GM21515 (cell line): ENCODE measurements around the gene NKD1.

Experiments
- ATAC-seq: cut with Tn5 transposase; IDR thresholded peaks from one replicate; pipeline ENCODE4 v1.9.1; 2021; ENCODE audit not compliant: unreplicated experiment

Gene NKD1

DNA sequence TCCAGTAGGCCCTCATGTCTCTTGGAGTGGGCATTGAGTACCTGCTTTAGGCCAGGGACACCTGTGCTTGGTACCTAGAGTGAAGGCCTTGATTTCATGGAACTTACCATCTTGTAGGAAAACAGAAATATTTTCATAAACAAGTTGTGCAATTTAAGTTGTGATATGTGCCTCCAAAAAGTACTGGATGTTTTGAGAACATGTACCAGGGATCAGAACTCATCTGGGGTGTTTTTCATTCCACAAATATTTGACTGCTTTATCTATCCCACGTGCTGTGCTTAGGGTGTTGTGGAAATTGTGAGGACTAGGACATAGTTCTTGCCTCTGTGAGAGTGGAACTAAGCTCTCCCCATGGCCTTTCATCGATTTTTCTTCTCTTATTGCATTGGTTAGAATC is 8.8 kb downstream of the NKD1 start:
- no peak for ATAC-seq

DNA sequence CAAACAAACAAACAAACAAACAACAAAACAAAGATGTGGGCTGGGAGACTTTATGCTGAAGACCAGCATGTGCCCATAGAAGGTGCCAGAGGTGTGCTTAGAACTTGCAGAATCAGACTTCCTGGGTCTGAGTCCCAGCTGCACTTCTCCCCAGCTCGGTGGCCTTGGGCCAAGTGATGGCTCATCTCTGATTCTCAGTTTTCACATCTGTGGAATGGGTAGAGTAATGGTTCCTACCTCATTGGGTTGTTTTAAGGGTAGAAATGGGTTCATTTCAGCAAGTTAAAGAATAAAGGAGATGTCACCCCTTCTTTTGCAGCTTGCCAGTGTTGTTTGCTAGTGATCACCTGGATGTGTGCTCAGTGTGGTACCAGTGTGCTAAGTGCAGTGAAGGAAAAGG is 10.7 kb downstream of the NKD1 start:
- ATAC-seq = no peak

DNA sequence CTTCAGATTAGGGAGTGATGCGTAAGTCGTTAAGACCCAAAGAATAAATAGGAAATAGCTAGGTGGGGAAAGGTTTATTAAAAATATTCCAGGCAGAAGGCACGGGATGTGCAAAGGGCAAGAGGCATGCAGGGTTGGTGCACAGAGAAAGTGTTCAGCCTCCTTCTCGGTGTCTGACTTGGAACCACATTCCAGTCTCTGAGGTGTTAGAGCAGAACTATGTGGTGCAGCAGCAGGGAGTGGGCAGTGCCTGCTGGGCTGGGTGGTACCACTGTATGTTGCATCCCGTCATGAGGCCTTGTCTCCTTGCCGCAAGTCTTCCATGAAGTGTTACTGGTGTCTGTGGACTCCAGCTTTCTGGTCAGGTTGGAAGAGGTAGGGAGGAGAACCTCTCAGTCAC is 11.1 kb downstream of the NKD1 start:
- ATAC-seq = no peak

GRCh38 chr16:50559804-50560514 is 11.8 kb downstream of the NKD1 start:
- no peak for ATAC-seq

DNA sequence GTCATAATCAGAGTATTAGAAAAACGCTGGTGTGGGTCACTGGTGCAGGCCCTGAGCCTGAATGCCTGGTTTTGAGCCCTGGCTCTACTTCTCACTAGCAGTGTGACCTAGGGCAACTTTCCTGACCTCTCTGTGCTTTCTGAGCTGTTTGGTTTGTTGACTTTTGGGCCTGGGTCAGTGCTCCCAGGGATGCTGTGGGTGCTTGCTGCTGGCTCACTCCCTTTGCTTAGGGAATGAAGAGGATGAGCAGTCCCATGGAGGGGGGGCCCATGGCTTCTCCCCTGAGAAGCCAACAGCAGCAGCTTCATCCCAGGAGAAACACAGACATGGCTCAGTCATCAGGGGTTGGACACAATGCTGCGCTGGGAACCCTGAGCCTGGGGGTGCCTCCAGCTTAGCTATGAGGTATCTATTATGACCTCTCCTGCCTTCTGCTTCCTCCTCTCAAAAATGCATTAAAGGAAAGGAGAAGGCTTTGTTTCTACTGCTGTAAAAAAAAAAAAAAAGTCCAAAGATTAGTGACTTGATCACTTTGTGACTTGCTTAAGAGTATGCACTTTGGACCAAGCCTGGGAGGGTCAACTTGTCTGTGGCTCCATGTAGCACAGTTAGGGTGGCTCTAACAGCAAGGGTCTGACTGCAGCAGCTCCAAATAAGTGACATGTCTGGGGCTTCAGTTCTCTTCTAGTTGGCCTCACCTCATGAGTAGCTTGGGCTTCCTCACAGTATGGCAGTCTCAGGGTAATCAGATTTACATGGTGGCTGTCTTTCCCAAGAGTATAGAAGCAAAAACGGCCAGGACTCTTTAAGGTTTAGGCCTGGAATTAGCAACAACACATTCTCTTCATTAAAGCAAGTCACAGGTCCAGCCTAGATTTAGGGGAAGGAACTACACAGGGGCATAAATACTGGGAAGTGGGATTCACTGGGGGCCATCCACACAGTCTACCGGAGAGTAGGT is 13.0 kb downstream of the NKD1 start:
- ATAC-seq = no peak

DNA sequence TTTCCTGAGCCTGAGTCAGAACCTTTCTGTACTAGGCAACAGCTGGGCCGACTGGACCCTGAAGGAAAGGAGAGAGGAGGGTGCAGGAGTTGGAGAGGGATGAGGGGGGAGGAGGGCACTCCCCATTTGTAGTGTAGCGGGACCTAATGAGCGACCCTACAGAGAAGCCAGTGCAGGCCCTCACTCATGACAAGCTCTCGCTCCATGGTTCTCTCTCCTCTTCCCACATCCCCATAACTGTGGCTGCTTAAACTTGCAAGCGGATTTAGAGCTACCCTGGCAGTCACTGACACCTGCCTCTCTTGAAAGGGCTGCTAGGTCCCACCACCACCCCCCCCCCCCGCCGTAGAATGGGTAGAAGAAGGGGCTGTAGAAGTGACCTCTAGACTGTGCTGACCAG is 14.5 kb downstream of the NKD1 start:
- ATAC-seq = no peak

DNA sequence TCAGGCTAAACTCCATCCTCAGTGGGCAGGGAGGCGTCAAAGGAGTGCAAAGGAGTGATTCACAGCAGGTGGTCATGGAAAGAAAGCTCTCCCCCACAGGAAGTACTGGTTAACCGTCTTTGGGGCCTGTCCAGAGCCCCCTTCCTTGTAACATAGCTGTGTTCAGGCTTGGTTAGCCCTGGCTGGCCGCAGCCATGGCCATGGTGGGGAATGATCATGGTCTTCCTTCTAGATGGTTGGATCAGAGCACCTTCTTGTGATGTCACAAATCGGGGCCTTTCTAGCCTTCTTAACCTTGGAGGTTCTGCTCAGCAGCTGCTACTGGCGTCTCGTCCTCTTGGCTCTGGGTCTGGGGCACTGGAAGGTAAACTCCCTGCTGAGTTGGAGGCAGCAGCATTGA is 15.8 kb downstream of the NKD1 start:
- no peak for ATAC-seq

GRCh38 chr16:50565428-50565827 is 17.2 kb downstream of the NKD1 start:
- ATAC-seq = no peak

DNA sequence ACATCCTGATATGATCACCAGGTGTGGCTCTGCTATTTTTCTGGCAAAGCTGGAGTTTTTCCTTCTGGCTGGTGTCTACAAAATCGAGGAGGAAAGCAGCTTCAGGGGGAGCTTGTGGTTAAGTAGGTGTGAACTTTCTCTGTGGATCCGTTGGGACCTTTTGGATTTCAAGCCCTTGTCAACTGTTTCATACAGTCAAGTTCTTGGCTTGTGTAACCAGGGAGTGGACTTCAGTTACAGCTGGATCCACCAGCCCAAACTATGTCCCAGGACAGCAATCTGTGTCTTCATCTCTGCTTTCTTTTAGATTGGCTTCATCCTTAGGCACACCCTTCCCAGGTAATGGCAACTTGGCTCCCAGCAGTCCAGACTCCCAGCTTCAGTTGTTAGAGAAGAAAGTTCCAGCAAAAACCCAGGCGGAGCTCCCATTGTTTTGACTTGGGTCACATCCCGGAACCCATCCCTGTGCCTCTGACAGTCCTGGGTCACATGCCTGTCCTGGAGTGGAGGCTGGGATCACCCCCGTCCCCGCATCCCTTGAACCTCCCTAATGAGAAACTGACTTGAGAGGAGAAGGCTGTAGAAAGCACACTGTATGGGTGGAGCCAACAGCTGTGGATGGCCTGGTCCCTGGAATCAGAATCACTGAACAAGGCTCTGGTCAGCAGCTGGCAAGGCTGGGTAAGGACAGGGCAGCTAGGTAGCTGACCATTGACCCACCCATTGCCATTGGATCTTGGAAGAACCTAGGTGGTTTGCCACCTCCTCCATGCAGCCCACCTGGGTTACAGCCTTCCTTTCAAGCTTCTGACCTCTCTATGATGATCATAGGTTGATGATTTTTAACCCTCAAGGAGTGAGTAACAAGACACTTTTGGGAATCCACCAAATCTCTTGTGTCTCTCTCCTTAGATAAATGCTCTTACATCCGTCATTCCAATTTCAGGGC is 18.1 kb downstream of the NKD1 start:
- ATAC-seq = no peak

- no peak for ATAC-seq
Measured at GRCh38 chr16:50567651-50568050, 19.5 kb downstream of the NKD1 start.

DNA sequence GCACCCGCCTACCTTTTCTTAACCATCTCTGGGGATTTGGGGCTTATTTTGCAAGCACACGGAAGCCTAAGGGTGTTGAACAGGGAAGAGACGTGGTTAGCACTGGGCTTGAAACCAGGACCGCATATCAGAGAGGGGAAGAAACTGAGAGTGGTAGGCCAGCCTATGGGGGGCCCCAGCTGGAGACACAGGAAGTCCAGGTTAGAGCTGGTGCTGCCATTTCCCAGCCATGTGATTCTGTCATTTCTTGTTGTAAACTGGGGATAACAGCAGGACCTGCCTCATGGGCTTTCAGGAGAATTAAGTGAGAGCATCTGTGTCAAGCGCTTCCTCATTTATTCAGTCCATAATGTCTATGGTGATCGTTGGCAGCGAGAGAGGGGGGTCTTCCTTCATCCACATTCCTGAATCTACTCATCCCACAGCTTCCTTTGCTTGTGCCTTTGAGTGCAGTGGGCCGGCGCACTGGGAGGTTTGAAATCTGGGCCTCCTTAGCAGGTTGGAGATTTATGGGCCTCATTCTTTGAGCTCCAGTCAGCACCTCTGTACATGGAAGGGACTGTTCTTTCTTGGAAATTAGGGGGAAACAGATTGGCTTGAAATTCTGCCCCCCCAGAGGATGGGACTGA is 20.1 kb downstream of the NKD1 start:
- no peak for ATAC-seq

DNA sequence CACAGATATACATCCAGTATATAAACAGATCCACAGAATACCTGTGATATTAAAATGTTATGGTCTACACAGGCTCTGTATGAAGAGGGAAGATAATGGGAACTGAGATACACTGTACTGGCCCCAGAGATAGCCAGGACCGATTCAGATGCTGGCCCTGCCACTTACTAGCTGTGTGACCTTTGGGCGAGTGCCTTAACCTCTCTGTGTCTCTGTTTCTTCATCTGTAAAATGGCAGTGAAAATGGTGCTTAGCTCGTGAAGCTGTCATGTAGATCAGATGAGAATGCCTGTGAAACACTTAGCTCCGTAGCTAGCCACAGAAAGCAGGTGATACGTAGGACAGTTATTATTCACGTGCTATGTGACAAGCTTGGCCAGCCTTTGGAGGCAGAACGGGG is 22.2 kb downstream of the NKD1 start:
- ATAC-seq = no peak

GRCh38 chr16:50570808-50571598 is 22.8 kb downstream of the NKD1 start:
- ATAC-seq = no peak

DNA sequence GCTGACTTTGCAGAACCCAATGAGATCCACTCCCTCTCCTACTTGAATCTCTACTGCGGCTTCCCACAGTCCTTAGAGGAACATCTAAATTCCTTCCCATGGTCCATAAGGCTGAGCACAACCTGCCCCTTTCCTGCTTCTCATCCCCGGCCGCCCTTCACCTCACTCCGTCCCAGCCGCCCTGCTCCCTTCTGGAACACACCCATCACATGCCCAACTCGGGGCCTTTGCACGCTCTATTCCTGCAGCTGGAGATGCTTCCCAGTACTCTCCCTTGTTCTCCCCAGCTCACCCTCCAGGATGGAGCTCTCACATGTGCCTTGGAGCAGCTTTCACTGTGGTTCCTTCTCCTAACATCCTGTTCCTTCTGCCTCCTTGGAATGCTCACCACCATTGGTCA is 23.6 kb downstream of the NKD1 start:
- ATAC-seq = no peak

- ATAC-seq = no peak
Measured at GRCh38 chr16:50572700-50573099, 24.5 kb downstream of the NKD1 start.

DNA sequence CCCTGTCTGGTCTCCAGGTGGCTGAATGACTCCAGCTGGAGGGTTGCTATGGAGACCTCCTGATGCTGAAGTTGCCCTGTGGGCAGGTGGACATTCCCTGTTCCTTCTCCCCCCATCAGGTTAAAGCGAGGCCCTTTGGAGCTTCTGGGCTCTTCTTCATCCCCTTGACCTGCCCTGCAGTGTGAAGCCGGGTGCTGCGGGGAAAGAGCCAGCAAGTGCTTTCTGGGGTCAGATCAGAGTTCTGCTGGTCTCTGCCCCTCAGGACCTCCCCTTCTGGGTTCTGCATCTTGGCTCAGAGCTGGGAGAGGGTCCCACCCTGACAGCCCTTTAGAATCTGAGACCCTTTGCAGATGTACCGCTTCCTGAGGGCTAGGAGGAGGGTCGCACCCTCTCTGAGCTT is 25.1 kb downstream of the NKD1 start:
- ATAC-seq = no peak

GRCh38 chr16:50573947-50574744 is 25.9 kb downstream of the NKD1 start:
- no peak for ATAC-seq

- ATAC-seq = no peak
Measured at GRCh38 chr16:50574745-50575136, 26.5 kb downstream of the NKD1 start.

- ATAC-seq = no peak
Measured at GRCh38 chr16:50575743-50576142, 27.5 kb downstream of the NKD1 start.
